Stomach (tissue), 9 donors: Measurements from ENCODE around the gene DNAJB5. TPM values are rescaled to one million over a fixed set of nuclear protein-coding genes. Genes with fewer than 3 reads are reported as not detected.

ENCODE experiments used
- DNase-seq, 2 donors: peaks; one replicate each; pipeline versions ENCODE4 v3.0.0 to v3.0.0-alpha.2; 2013 to 2019
- H3K27ac ChIP-seq, 5 donors: fragments of 200-600 bp in 4 of 5; sonication (generic) in 4 of 5; one replicate each; pipeline ENCODE4 v1.5.1; 2013 to 2019; ENCODE audit warnings: mild to moderate bottlenecking in 1 of 5, moderate library complexity in 1 of 5
- H3K27me3 ChIP-seq, 3 donors: fragments of 200-600 bp; sonication (generic); one replicate each; pipeline ENCODE4 v1.5.1; 2017 to 2019; ENCODE audit warnings: mixed run types in 1 of 3
- H3K36me3 ChIP-seq, 4 donors: fragments of 200-600 bp; sonication (generic); 1 replicate in 3 of 4; 2 replicates in 1 of 4; pipeline ENCODE4 v1.5.1; 2016 to 2019
- H3K4me1 ChIP-seq, 4 donors: fragments of 200-600 bp; sonication (generic); one replicate each; pipeline ENCODE4 v1.5.1; 2016 to 2019
- H3K4me3 ChIP-seq, 4 donors: fragments of 200-600 bp; sonication (generic) in 3 of 4; one replicate each; pipeline ENCODE4 v1.5.1; 2016 to 2019; ENCODE audit warnings: mild to moderate bottlenecking in 1 of 4
- H3K9me3 ChIP-seq, 4 donors: fragments of 200-600 bp; sonication (generic); one replicate each; pipeline ENCODE4 v1.5.1; 2016 to 2019
- EP300 ChIP-seq: sonication (generic); formaldehyde crosslinking; IDR thresholded peaks from one replicate; pipeline ENCODE4 v1.6.1; 2017; ENCODE audit warnings: antibody characterized with exemption
- POLR2A ChIP-seq, 4 donors: fragments of 450-650 bp; IDR thresholded peaks; one replicate each; pipeline ENCODE4 v1.6.1; 2016; ENCODE audit warnings: antibody characterized with exemption in 4 of 4, control low read depth in 2 of 4, mild to moderate bottlenecking in 1 of 4, moderate library complexity in 1 of 4
- POLR2AphosphoS5 ChIP-seq, 3 donors: sonication (generic); formaldehyde crosslinking; IDR thresholded peaks; one replicate each; pipeline ENCODE4 v1.6.1; 2016; ENCODE audit warnings: antibody characterized with exemption in 3 of 3
- WGBS, 5 donors: extraction: QIAGEN DNeasy Blood & Tissue Kit in 3 of 5; methylation state at CpG; one replicate each; pipeline versions ENCODE4 v1.1.5 to v1.1.7; 2013 to 2018; 5-methylcytosine and 5-hydroxymethylcytosine counted together
- intact Hi-C: fragments of 100-400 bp; cut with DNase I; formaldehyde crosslinking; loops from one replicate; pipeline ENCODE4 v1.15.1; 2023; ENCODE audit warnings: low total_unique reads
- polyA plus RNA-seq, 3 donors: library from polyadenylated mRNA; stranded (reverse); fragments of 200-250 nt; gene quantifications; one replicate each; pipeline ENCODE4 v1.2.3, GENCODE V29; 2013
- total RNA-seq, 5 donors: library from RNA; depleted of rRNA; stranded (reverse); fragments of >200 nt; gene quantifications; one replicate each; pipeline versions ENCODE4 v1.1.0 to v1.2.3, GENCODE V29; 2014 to 2016
- TF ChIP-seq, protein P1 (sequence below), 7 experiments: fragments of 450-650 bp in 4 of 7; fragments of 200-600 bp in 3 of 7; sonication (generic) in 3 of 7; IDR thresholded peaks; one replicate each; pipeline ENCODE4 v1.5.1; 2016 to 2019; ENCODE audit warnings: antibody characterized with exemption in 7 of 7, control low read depth in 2 of 7, mild to moderate bottlenecking in 1 of 7
- donor health status: healthy with polysubstance abuse.
- donor health status: Bipolar disorder and iron deficiency.
- donor health status: healthy.

DNAJB5 gene
- total and polyA plus RNA-seq, 8 donors, result 1.2 to 79.0 (median 16.5) TPM

DNA sequence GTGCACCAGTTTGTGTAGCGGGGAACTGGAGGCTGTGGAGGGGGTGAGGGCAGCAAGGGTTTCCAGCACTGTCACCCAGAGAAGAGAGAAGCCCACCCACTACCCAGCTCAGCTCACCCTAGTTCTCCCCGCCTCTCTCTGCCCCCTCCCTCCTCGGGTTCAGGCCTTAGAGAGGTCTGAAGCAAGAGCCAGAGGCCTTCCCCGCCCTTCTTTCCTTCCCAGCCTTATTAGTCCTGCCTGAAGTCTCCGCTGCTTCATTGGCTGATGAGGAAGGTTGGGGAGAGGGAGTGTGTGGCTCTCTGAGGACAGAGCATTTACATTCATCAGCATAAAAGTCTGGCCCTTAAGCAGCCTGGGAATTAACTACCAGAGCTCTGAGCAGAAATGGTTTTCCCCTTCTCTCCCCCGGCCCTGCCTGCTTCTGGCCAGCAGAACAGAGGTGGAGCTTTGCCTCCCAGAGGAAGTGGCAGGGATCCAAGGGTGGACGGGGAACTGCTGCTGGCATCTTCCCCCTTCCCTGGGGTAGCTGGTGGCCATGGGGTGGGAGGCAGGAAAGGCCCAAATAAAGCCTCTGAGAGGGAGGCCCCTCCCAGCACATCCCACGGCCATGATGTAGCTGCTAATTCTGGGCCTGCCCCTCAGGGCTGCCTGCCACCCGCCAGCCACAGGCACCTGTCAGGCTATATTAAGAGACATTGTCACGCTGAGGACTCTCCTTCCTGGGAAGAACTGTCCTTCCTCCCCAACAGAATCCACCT is 4.1 kb downstream of the DNAJB5 start:
- peak; percentile 35 to 90 for DNase-seq
- no peaks in the 10 kb centered on the region for H3K9me3 ChIP-seq
- no peak overlapping the region for H3K4me3 ChIP-seq
- no peaks in the 10 kb centered on the region for H3K27me3 ChIP-seq
- WGBS, 5 donors, result 33 to 44% (median 37%) methylated on average over 10 of the region's 10 CpGs
- peaks cover 37 to 76% (median 59%) of the 10 kb centered on the region in 4 donors for H3K4me1 ChIP-seq
- peaks cover 11 to 23% (median 17%) of the 10 kb centered on the region in 4 donors for H3K36me3 ChIP-seq
- TF ChIP-seq EP300 (no peak), POLR2AphosphoS5 (IDR thresholded peaks at IDR 0.05) (peak; percentile 2 to 67 (median 42))
- intact Hi-C loops, result no loop called here
- peak overlapping the region; percentile 67 to 99 (median 91) for H3K27ac ChIP-seq

DNA sequence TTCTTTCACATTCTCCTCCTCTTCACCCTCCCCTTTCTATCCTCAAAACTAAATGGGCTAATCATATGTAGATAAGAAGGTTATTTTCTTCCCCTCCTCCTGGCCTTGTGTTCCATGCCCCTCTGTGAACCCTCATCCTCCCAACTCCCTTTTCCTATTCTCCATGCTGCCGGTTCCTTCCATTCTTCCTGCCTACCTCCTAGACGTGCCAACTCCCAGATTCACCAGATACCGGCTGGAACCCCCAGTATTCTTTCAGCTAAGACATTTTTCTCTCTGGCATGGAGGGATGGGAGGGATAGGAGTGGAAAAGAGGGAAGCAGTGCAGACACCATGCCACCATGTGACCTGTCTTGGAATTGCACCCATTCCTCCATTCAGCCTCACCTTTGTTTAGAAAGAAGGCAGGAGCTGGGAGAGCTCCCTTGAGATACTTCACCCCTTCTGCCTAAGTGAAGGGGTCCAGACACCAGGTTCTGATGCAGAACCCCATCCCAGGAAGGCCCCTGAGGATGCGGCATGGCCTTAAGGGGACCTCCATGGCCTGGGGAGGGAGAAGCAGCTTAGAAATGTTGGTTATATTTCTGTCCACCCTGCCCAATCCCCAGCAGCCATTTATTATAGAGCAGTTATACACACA is 4.8 kb downstream of the DNAJB5 start:
- H3K9me3 ChIP-seq, result no peaks in the 10 kb centered on the region
- intact Hi-C loops, result no loop called here
- peaks cover 35 to 72% (median 56%) of the 10 kb centered on the region in 4 donors for H3K4me1 ChIP-seq
- WGBS, 5 donors, result 27 to 39% (median 31%) methylated on average over 4 of the region's 4 CpGs
- no peaks in the 10 kb centered on the region for H3K27me3 ChIP-seq
- no peak for TF ChIP-seq POLR2A (IDR thresholded peaks at IDR 0.05)
- TF ChIP-seq, protein P1, sequence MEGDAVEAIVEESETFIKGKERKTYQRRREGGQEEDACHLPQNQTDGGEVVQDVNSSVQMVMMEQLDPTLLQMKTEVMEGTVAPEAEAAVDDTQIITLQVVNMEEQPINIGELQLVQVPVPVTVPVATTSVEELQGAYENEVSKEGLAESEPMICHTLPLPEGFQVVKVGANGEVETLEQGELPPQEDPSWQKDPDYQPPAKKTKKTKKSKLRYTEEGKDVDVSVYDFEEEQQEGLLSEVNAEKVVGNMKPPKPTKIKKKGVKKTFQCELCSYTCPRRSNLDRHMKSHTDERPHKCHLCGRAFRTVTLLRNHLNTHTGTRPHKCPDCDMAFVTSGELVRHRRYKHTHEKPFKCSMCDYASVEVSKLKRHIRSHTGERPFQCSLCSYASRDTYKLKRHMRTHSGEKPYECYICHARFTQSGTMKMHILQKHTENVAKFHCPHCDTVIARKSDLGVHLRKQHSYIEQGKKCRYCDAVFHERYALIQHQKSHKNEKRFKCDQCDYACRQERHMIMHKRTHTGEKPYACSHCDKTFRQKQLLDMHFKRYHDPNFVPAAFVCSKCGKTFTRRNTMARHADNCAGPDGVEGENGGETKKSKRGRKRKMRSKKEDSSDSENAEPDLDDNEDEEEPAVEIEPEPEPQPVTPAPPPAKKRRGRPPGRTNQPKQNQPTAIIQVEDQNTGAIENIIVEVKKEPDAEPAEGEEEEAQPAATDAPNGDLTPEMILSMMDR (IDR thresholded peaks at IDR 0.05), result peak in 5 of 7 experiments; percentile 32 to 68 (median 47)
- H3K4me3 ChIP-seq, result no peak overlapping the region
- H3K36me3 ChIP-seq, result peaks cover 11 to 23% (median 17%) of the 10 kb centered on the region in 4 donors
- H3K27ac ChIP-seq, result peak overlapping the region in 4 of 5 donors; percentile 90 to 99 (median 92)
- peak; percentile 46 to 79 for DNase-seq

DNA sequence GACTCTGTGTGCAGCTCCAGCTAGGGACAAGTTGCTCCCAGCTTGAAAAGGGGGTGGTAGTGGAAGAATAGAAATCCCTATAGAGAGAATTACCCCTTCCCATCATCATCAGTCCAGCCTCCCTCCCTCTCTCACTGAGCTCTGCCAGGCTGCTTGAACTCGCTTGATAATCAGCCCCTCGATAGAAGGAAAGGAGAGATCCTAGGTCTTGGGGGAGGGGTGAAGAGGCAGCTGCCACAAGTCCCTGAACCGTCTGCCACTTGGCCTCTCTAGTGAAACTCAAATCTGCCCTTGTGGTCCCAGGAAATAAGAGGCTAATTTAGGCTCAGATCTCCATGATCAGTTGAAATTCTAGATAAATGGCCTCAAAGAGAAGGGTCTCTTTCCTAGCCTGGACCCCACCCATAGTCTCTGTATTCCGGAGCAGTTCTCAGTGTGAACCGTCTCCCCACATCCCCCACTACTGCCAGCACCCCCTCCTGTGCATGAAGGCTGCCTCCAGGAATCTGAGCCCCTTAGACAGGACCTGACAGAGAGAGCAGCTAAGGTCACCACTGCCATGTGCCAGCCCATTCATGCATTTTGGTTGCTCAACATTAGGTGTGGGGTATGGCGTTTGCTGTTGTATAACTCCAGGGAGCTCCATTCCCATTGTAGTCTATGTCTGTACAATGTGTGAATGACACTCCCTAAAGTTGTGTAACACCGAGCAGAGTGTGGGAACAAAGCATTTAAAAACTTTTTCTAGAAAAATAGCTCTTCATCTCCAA is 5.5 kb downstream of the DNAJB5 start:
- Histone ChIP-seq H3K36me3 (peaks cover 11 to 23% (median 17%) of the 10 kb centered on the region in 4 donors), H3K27ac (peak overlapping the region in 4 of 5 donors; percentile 90 to 99 (median 92))

DNA sequence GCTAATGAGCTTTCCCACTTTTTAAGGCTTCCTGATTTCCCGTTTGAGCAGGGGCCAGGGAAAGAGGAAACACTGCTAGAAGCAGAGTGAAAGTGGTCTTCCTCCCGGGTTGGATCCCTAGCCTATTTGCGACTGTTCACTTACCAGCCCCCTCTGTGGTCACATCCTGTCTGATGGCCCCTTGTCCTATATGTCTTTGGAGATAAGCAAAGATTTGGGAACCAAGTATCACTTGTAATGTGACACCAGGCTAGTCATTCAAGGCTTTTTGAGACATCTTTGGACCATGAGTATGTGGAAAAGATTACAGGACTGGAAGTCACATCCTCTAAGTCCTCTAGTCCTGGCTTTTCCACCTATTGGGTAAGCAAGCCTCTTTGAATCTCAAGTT is 6.1 kb downstream of the DNAJB5 start:
- Histone ChIP-seq H3K27ac (peak overlapping the region in 4 of 5 donors; percentile 90 to 99 (median 92)), H3K27me3 (no peaks in the 10 kb centered on the region), H3K36me3 (peaks cover 11 to 23% (median 17%) of the 10 kb centered on the region in 4 donors), H3K9me3 (no peaks in the 10 kb centered on the region), H3K4me3 (no peak overlapping the region), H3K4me1 (peaks cover 30 to 64% (median 48%) of the 10 kb centered on the region in 4 donors)
- no peak for TF ChIP-seq POLR2A (IDR thresholded peaks at IDR 0.05)
- TF ChIP-seq, protein P1 (IDR thresholded peaks at IDR 0.05), result no peak
- TF ChIP-seq POLR2AphosphoS5 (IDR thresholded peaks at IDR 0.05), result no peak
- no peak for TF ChIP-seq EP300
- WGBS, 5 donors, result 42 to 68% (median 65%) methylated on average over 3 of the region's 3 CpGs
- intact Hi-C loops, result loop anchor here (5.0 kb wide), 1 partner anchor 98 kb away; a partner anchor contains a TSS
- DNase-seq, result no peak

More for the DNA sequence above, 5.5 kb downstream of the DNAJB5 start:
- Histone ChIP-seq H3K9me3 (no peaks in the 10 kb centered on the region), H3K27me3 (no peaks in the 10 kb centered on the region), H3K4me1 (peaks cover 35 to 70% (median 54%) of the 10 kb centered on the region in 4 donors), H3K4me3 (no peak overlapping the region)
- 58 to 69% (median 63%) methylated on average over 7 of the region's 7 CpGs for WGBS, 5 donors
- intact Hi-C loops, result loop anchor here (5.0 kb wide), 1 partner anchor 98 kb away; a partner anchor contains a TSS
- TF ChIP-seq POLR2A (IDR thresholded peaks at IDR 0.05) (no peak), EP300 (peak; percentile 55), POLR2AphosphoS5 (IDR thresholded peaks at IDR 0.05) (peak in 1 of 3 donors; percentile 22)
- TF ChIP-seq, protein P1 (IDR thresholded peaks at IDR 0.05), result no peak
- DNase-seq, result no peak
